ENCODE measurements around the gene GPR143. TPM values are rescaled to one million over a fixed set of nuclear protein-coding genes. Genes with fewer than 3 reads are reported as not detected.

GPR143 gene
- total RNA-seq, 2 experiments from 2014 or later: not detected

GRCh38 chrX:9728261-9728660 lies 37.4 kb downstream of the GPR143 start:
- Mint-ChIP-seq H3K4me1 (ENCODE audit: low read depth) (no peaks in the 10 kb centered on the region), H3K9me3 (peaks cover 17% of the 10 kb centered on the region), H3K4me3 (no peak overlapping the region), H3K27ac (no peak overlapping the region), H3K27me3 (peaks cover 2% of the 10 kb centered on the region), H3K36me3 (no peaks in the 10 kb centered on the region)
- DNase-seq: no peak
- ChIA-PET POLR2A (no interaction called here), CTCF (no interaction called here)
- intact Hi-C loops (cut with micrococcal nuclease): no loop called here

GRCh38 chrX:9724711-9725110 lies 40.9 kb downstream of the GPR143 start:
- Mint-ChIP-seq H3K27ac (no peak overlapping the region), H3K36me3 (peaks cover 20% of the 10 kb centered on the region), H3K4me3 (no peak overlapping the region), H3K27me3 (peaks cover 2% of the 10 kb centered on the region), H3K9me3 (peaks cover 29% of the 10 kb centered on the region), H3K4me1 (ENCODE audit: low read depth) (no peaks in the 10 kb centered on the region)
- no peak for DNase-seq
- ChIA-PET CTCF (no interaction called here), POLR2A (no interaction called here)
- intact Hi-C loops (cut with micrococcal nuclease): no loop called here

GRCh38 chrX:9717376-9717775 lies 48.3 kb downstream of the GPR143 start:
- POLR2A ChIA-PET: no interaction called here
- Mint-ChIP-seq H3K27me3 (no peaks in the 10 kb centered on the region), H3K9me3 (peaks cover 14% of the 10 kb centered on the region), H3K4me1 (ENCODE audit: low read depth) (no peaks in the 10 kb centered on the region), H3K27ac (no peak overlapping the region), H3K4me3 (no peak overlapping the region), H3K36me3 (peaks cover 55% of the 10 kb centered on the region)
- intact Hi-C loops (cut with micrococcal nuclease): no loop called here
- CTCF ChIA-PET: no interaction called here
- DNase-seq: no peak

GRCh38 chrX:9710332-9710731 lies 55.3 kb downstream of the GPR143 start:
- no peak for DNase-seq
- no peak overlapping the region for H3K4me3 Mint-ChIP-seq
- ChIA-PET POLR2A (no interaction called here), CTCF (interaction anchor here (1.0 kb wide), 1 partner anchor 398 kb away, joined by 3 read pairs; no protein-coding TSS in a partner anchor)
- intact Hi-C loops (cut with micrococcal nuclease): no loop called here
- peaks cover 13% of the 10 kb centered on the region for H3K36me3 Mint-ChIP-seq
- H3K9me3 Mint-ChIP-seq: no peaks in the 10 kb centered on the region
- H3K27me3 Mint-ChIP-seq: no peaks in the 10 kb centered on the region
- H3K27ac Mint-ChIP-seq: no peak overlapping the region
- peaks cover 8% of the 10 kb centered on the region for H3K4me1 Mint-ChIP-seq (ENCODE audit: low read depth)

GRCh38 chrX:9708923-9709553 lies 56.6 kb downstream of the GPR143 start:
- POLR2A ChIA-PET: no interaction called here
- intact Hi-C loops (cut with micrococcal nuclease): loop anchor here (1.0 to 10.0 kb wide), 5 partner anchors 246 to 954 kb away; no protein-coding TSS in a partner anchor
- CTCF ChIA-PET: interaction anchor here (1.0 kb wide), 1 partner anchor 396 kb away, joined by 3 read pairs; no protein-coding TSS in a partner anchor
- Mint-ChIP-seq H3K4me3 (no peak overlapping the region), H3K27ac (no peak overlapping the region), H3K27me3 (no peaks in the 10 kb centered on the region), H3K36me3 (peaks cover 15% of the 10 kb centered on the region), H3K9me3 (peaks cover 2% of the 10 kb centered on the region), H3K4me1 (ENCODE audit: low read depth) (peaks cover 8% of the 10 kb centered on the region)
- peak; percentile 79 for DNase-seq

- ChIA-PET CTCF (no interaction called here), POLR2A (no interaction called here)
- Mint-ChIP-seq H3K27me3 (no peaks in the 10 kb centered on the region), H3K27ac (no peak overlapping the region), H3K9me3 (peaks cover 2% of the 10 kb centered on the region), H3K4me3 (no peak overlapping the region), H3K36me3 (peaks cover 18% of the 10 kb centered on the region), H3K4me1 (ENCODE audit: low read depth) (peaks cover 8% of the 10 kb centered on the region)
- no peak for DNase-seq
- intact Hi-C loops (cut with micrococcal nuclease): loop anchor here (5.0 to 10.0 kb wide), 3 partner anchors 366 to 953 kb away; no protein-coding TSS in a partner anchor
Observed at GRCh38 chrX:9708086-9708485, 57.6 kb downstream of the GPR143 start.

GRCh38 chrX:9707306-9708033 lies 58.2 kb downstream of the GPR143 start:
- ChIA-PET POLR2A (no interaction called here), CTCF (no interaction called here)
- Mint-ChIP-seq H3K4me1 (ENCODE audit: low read depth) (peaks cover 8% of the 10 kb centered on the region), H3K9me3 (peaks cover 2% of the 10 kb centered on the region), H3K27ac (no peak overlapping the region), H3K27me3 (no peaks in the 10 kb centered on the region), H3K4me3 (no peak overlapping the region), H3K36me3 (peaks cover 15% of the 10 kb centered on the region)
- intact Hi-C loops (cut with micrococcal nuclease): loop anchor here (5.0 to 10.0 kb wide), 3 partner anchors 365 to 953 kb away; no protein-coding TSS in a partner anchor
- DNase-seq: no peak

- DNase-seq: no peak
- Mint-ChIP-seq H3K4me3 (no peak overlapping the region), H3K9me3 (peaks cover 2% of the 10 kb centered on the region), H3K27me3 (no peaks in the 10 kb centered on the region), H3K27ac (no peak overlapping the region), H3K4me1 (ENCODE audit: low read depth) (peaks cover 8% of the 10 kb centered on the region), H3K36me3 (peaks cover 14% of the 10 kb centered on the region)
- ChIA-PET CTCF (no interaction called here), POLR2A (no interaction called here)
- intact Hi-C loops (cut with micrococcal nuclease): loop anchor here (5.0 to 10.0 kb wide), 3 partner anchors 364 to 952 kb away; no protein-coding TSS in a partner anchor
Observed at GRCh38 chrX:9706421-9706820, 59.2 kb downstream of the GPR143 start.

GRCh38 chrX:9704876-9705465 lies 60.7 kb downstream of the GPR143 start:
- no peak for DNase-seq
- intact Hi-C loops (cut with micrococcal nuclease): loop anchor here (5.0 to 10.0 kb wide), 3 partner anchors 363 to 950 kb away; no protein-coding TSS in a partner anchor
- Mint-ChIP-seq H3K4me1 (ENCODE audit: low read depth) (peaks cover 8% of the 10 kb centered on the region), H3K4me3 (no peak overlapping the region), H3K36me3 (peaks cover 20% of the 10 kb centered on the region), H3K9me3 (peaks cover 2% of the 10 kb centered on the region), H3K27ac (no peak overlapping the region), H3K27me3 (no peaks in the 10 kb centered on the region)
- ChIA-PET POLR2A (no interaction called here), CTCF (no interaction called here)

GRCh38 chrX:9703406-9703805 lies 62.2 kb downstream of the GPR143 start:
- Mint-ChIP-seq H3K4me1 (ENCODE audit: low read depth) (peaks cover 4% of the 10 kb centered on the region), H3K4me3 (no peak overlapping the region), H3K27me3 (no peaks in the 10 kb centered on the region), H3K36me3 (peaks cover 20% of the 10 kb centered on the region), H3K9me3 (peaks cover 2% of the 10 kb centered on the region), H3K27ac (no peak overlapping the region)
- POLR2A ChIA-PET: no interaction called here
- DNase-seq: no peak
- CTCF ChIA-PET: no interaction called here
- intact Hi-C loops (cut with micrococcal nuclease): loop anchor here (10.0 kb wide), 1 partner anchor 949 kb away; no protein-coding TSS in a partner anchor

GRCh38 chrX:9701790-9702189 lies 63.9 kb downstream of the GPR143 start:
- ChIA-PET POLR2A (no interaction called here), CTCF (no interaction called here)
- peaks cover 21% of the 10 kb centered on the region for H3K36me3 Mint-ChIP-seq
- intact Hi-C loops (cut with micrococcal nuclease): loop anchor here (10.0 kb wide), 1 partner anchor 947 kb away; no protein-coding TSS in a partner anchor
- H3K4me1 Mint-ChIP-seq (ENCODE audit: low read depth): no peaks in the 10 kb centered on the region
- no peak overlapping the region for H3K4me3 Mint-ChIP-seq
- peaks cover 2% of the 10 kb centered on the region for H3K9me3 Mint-ChIP-seq
- no peak overlapping the region for H3K27ac Mint-ChIP-seq
- DNase-seq: no peak
- no peaks in the 10 kb centered on the region for H3K27me3 Mint-ChIP-seq

GRCh38 chrX:9700555-9700954 lies 65.1 kb downstream of the GPR143 start:
- peaks cover 25% of the 10 kb centered on the region for H3K36me3 Mint-ChIP-seq
- ChIA-PET CTCF (interaction anchor here (1.2 kb wide), 1 partner anchor 342 kb away, joined by 4 read pairs; no protein-coding TSS in a partner anchor), POLR2A (no interaction called here)
- H3K27me3 Mint-ChIP-seq: no peaks in the 10 kb centered on the region
- H3K9me3 Mint-ChIP-seq: peaks cover 2% of the 10 kb centered on the region
- DNase-seq: no peak
- H3K4me3 Mint-ChIP-seq: no peak overlapping the region
- no peaks in the 10 kb centered on the region for H3K4me1 Mint-ChIP-seq (ENCODE audit: low read depth)
- intact Hi-C loops (cut with micrococcal nuclease): loop anchor here (10.0 kb wide), 1 partner anchor 946 kb away; no protein-coding TSS in a partner anchor
- no peak overlapping the region for H3K27ac Mint-ChIP-seq
